Central memory CD8-positive, alpha-beta T cell (primary cell): ENCODE data around the gene RFX3.

Experiments
- ATAC-seq: fragments of 150-1000 bp; cut with Tn5 transposase; replicated peaks from 2 replicates; pipeline ENCODE4 v1.10.0; 2022; ENCODE audit warnings: mild to moderate bottlenecking, moderate FRiP score, moderate number of reproducible peaks; ENCODE audit not compliant: poor library complexity, severe bottlenecking; ENCODE audit errors: extremely low read depth
- DNase-seq, 2 donors: peaks; one replicate each; pipeline ENCODE4 v3.0.0; 2021; ENCODE audit warnings: low spot score in 2 of 2
- H3K27ac Mint-ChIP-seq: one replicate; pipeline ENCODE4 v1.8.0; 2022; ENCODE audit warnings: low read depth, mild to moderate bottlenecking, moderate library complexity, mixed read lengths
- H3K27me3 Mint-ChIP-seq: one replicate; pipeline ENCODE4 v1.8.0; 2022; ENCODE audit warnings: mixed read lengths
- H3K36me3 Mint-ChIP-seq: one replicate; pipeline ENCODE4 v1.8.0; 2022; ENCODE audit warnings: mild to moderate bottlenecking, moderate library complexity, mixed read lengths; ENCODE audit not compliant: insufficient read depth
- H3K4me1 Mint-ChIP-seq: one replicate; pipeline ENCODE4 v1.8.0; 2022; ENCODE audit warnings: mixed read lengths
- H3K4me3 Mint-ChIP-seq: one replicate; pipeline ENCODE4 v1.8.0; 2022; ENCODE audit warnings: mild to moderate bottlenecking, moderate library complexity, mixed read lengths
- H3K9me3 Mint-ChIP-seq: one replicate; pipeline ENCODE4 v1.8.0; 2022; ENCODE audit warnings: mixed read lengths

The RFX3 gene

GRCh38 chr9:3508521-3509291 lies 17.1 kb downstream of the RFX3 start:
- Mint-ChIP-seq H3K36me3 (peaks cover 6% of the 10 kb centered on the region), H3K27me3 (no peaks in the 10 kb centered on the region), H3K4me3 (peak overlapping the region; percentile 50), H3K4me1 (peaks cover 37% of the 10 kb centered on the region), H3K27ac (peak overlapping the region; percentile 86), H3K9me3 (no peaks in the 10 kb centered on the region)
- no peak for DNase-seq
- no peak for ATAC-seq

GRCh38 chr9:3508078-3508431 lies 17.7 kb downstream of the RFX3 start:
- Mint-ChIP-seq H3K27ac (peak overlapping the region; percentile 86), H3K4me3 (peak overlapping the region; percentile 50), H3K27me3 (no peaks in the 10 kb centered on the region), H3K9me3 (no peaks in the 10 kb centered on the region), H3K36me3 (peaks cover 6% of the 10 kb centered on the region), H3K4me1 (peaks cover 32% of the 10 kb centered on the region)
- ATAC-seq (no peak), DNase-seq (no peak)

- no peak for ATAC-seq
- Mint-ChIP-seq H3K4me1 (peaks cover 27% of the 10 kb centered on the region), H3K27ac (peak overlapping the region; percentile 86), H3K36me3 (peaks cover 6% of the 10 kb centered on the region), H3K9me3 (no peaks in the 10 kb centered on the region), H3K27me3 (no peaks in the 10 kb centered on the region), H3K4me3 (no peak overlapping the region)
- no peak for DNase-seq
Observed at GRCh38 chr9:3507395-3508077, 18.3 kb downstream of the RFX3 start.

GRCh38 chr9:3506164-3506563 lies 19.6 kb downstream of the RFX3 start:
- Mint-ChIP-seq H3K4me1 (peaks cover 21% of the 10 kb centered on the region), H3K4me3 (no peak overlapping the region), H3K27ac (no peak overlapping the region), H3K36me3 (peaks cover 6% of the 10 kb centered on the region), H3K27me3 (no peaks in the 10 kb centered on the region), H3K9me3 (no peaks in the 10 kb centered on the region)
- ATAC-seq (no peak), DNase-seq (no peak)

DNA sequence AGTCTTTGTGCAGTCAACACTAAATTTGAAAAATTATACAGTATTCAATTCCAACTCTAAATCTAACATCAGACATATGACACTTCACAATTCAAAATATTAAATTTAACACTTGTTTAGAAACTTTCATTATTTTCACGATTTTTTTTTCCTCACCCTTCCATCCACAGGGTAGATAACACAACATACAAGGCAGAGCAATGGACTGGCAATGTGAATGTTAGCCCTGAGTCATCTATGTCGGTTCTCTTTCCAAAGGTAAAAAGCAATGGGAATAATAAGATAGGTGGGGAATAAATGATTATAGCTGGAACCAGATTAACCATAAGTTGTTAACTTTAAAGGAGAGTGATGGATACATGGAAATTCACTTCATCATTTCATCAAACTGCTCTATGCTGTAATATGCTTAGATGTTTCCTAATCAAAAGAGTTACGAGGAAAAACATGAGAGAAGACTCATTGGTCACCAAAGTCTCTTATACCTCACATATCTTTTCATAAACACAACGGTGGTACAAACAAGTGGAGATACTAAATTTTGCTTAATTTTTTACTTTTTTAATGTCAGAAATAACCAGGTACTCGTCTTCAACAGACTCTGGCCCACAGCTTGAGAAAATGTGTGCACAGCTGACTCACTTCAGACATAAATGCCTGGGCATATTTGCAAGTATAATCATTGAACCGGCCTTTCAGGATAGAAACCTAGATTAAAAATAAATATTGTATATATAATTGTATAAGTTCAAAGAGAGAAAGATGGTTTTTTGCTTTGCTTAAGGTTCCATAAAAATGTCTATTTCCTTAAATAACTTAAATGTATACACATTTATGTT lies 23.0 kb downstream of the RFX3 start:
- DNase-seq (no peak), ATAC-seq (no peak)
- Mint-ChIP-seq H3K9me3 (no peaks in the 10 kb centered on the region), H3K4me3 (no peak overlapping the region), H3K27ac (no peak overlapping the region), H3K36me3 (peaks cover 2% of the 10 kb centered on the region), H3K27me3 (no peaks in the 10 kb centered on the region), H3K4me1 (peaks cover 13% of the 10 kb centered on the region)

DNA sequence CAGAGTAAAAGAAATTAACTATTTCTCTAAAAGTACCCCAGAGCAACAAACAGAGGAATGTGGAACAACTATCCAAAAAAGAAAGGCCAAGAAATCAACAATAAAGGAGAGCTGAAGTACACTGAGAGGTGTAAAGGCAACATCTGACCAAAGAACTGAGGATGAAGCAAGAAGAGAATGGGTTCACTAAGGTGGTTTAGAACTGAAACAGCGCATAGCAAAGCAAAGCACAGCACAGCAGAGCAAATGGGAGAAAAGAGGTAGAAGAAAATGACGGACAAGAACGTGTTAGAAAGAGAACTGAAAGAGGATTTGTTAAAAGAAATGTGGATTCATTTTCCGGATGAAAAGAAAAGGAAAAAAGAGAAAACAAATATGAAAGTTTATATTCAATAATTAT lies 25.8 kb downstream of the RFX3 start:
- Mint-ChIP-seq H3K27me3 (no peaks in the 10 kb centered on the region), H3K4me3 (no peak overlapping the region), H3K4me1 (peaks cover 12% of the 10 kb centered on the region), H3K36me3 (peaks cover 1% of the 10 kb centered on the region), H3K9me3 (no peaks in the 10 kb centered on the region), H3K27ac (no peak overlapping the region)
- ATAC-seq (no peak), DNase-seq (no peak)

- Mint-ChIP-seq H3K4me3 (no peak overlapping the region), H3K36me3 (peaks cover 1% of the 10 kb centered on the region), H3K27me3 (no peaks in the 10 kb centered on the region), H3K27ac (no peak overlapping the region), H3K9me3 (peaks cover 3% of the 10 kb centered on the region), H3K4me1 (peaks cover 15% of the 10 kb centered on the region)
- no peak for ATAC-seq
- no peak for DNase-seq
Observed at GRCh38 chr9:3498691-3499090, 27.1 kb downstream of the RFX3 start.

DNA sequence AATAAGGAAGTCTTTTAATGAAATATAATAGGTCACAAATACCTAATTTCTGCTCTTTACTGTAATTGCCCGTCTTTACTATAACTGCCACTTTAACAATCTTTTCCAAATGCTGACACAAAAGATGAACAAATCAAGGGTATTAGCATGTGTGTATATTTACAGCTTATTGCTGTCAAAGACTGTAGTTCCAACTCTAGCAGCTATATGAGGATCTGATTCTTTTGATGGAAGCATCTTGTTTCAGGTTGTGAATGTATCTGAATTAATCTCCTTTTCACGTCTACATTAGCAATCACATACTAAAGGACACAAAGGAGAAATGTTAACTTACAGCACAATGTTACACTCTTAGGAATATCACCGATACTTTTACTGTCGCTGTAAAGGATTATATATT lies 27.9 kb downstream of the RFX3 start:
- DNase-seq (no peak), ATAC-seq (no peak)
- Mint-ChIP-seq H3K36me3 (peaks cover 1% of the 10 kb centered on the region), H3K4me3 (no peak overlapping the region), H3K27me3 (no peaks in the 10 kb centered on the region), H3K4me1 (peaks cover 18% of the 10 kb centered on the region), H3K9me3 (peaks cover 5% of the 10 kb centered on the region), H3K27ac (no peak overlapping the region)

DNA sequence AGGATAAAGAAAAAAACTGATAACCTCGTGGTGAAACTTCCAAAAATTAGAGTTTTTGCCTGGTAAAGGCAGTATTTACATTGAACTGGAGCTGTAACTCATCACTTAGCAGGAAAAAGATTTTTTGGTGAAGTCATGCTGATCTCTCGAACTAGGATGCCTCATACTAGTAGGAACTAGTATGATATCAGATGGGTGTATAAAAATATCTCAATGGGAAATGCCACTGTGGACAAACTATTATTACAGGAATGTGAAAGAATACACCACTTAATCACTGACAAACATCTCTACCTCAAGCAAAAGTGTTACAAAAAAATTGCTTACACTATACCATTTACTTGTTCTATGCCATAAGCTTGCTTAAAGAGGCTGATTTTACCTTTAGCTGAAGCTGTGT lies 28.4 kb downstream of the RFX3 start:
- Mint-ChIP-seq H3K9me3 (peaks cover 5% of the 10 kb centered on the region), H3K4me3 (no peak overlapping the region), H3K27ac (no peak overlapping the region), H3K36me3 (peaks cover 1% of the 10 kb centered on the region), H3K4me1 (peaks cover 18% of the 10 kb centered on the region), H3K27me3 (no peaks in the 10 kb centered on the region)
- ATAC-seq = no peak
- no peak for DNase-seq

GRCh38 chr9:3495855-3496254 lies 29.9 kb downstream of the RFX3 start:
- Mint-ChIP-seq H3K36me3 (peaks cover 1% of the 10 kb centered on the region), H3K27me3 (no peaks in the 10 kb centered on the region), H3K4me1 (peaks cover 31% of the 10 kb centered on the region), H3K4me3 (no peak overlapping the region), H3K9me3 (peaks cover 5% of the 10 kb centered on the region), H3K27ac (no peak overlapping the region)
- DNase-seq = no peak
- ATAC-seq = no peak

DNA sequence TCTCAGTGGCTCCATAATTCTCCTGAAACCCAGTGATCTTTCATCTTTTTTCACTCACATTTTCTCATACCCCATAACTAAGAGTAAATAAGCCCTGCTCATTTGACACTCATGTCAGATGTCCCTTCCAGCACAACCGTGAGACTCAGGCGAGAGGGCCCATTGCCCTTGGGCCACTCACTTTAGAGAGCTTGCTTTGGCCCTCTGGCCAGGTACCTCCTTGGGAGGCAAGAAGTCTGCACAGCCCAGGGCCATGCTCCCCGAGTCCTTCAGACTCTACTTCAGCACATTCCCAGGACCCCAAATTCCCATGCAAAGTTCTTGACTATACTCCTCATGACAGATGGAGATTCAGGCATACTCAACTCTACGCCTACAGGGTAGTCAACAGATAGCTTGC lies 33.6 kb downstream of the RFX3 start:
- H3K27ac Mint-ChIP-seq = no peak overlapping the region
- no peaks in the 10 kb centered on the region for H3K36me3 Mint-ChIP-seq
- no peaks in the 10 kb centered on the region for H3K27me3 Mint-ChIP-seq
- H3K9me3 Mint-ChIP-seq = peaks cover 5% of the 10 kb centered on the region
- DNase-seq (no peak), ATAC-seq (no peak)
- H3K4me1 Mint-ChIP-seq = peaks cover 31% of the 10 kb centered on the region
- no peak overlapping the region for H3K4me3 Mint-ChIP-seq

GRCh38 chr9:3491450-3491849 lies 34.4 kb downstream of the RFX3 start:
- Mint-ChIP-seq H3K4me3 (no peak overlapping the region), H3K4me1 (peaks cover 29% of the 10 kb centered on the region), H3K27ac (no peak overlapping the region), H3K27me3 (no peaks in the 10 kb centered on the region), H3K36me3 (no peaks in the 10 kb centered on the region), H3K9me3 (peaks cover 5% of the 10 kb centered on the region)
- no peak for DNase-seq
- no peak for ATAC-seq
